ENCODE data around the gene IRF7. TPM values are rescaled to one million over a fixed set of nuclear protein-coding genes. Genes with fewer than 3 reads are reported as not detected.

IRF7 gene
- total RNA-seq, 1 experiment from 2014 or later, result 15.2 TPM

- ChIA-PET POLR2A (no interaction called here), RAD21 (ENCODE audit: low non-redundant PET in 1 of 2, low total read pairs in 2 of 2, uncharacterized antibody in 2 of 2, unreplicated experiment in 2 of 2) (no interaction called here), CTCF (no interaction called here)
- no peaks in the 10 kb centered on the region for H3K9me3 ChIP-seq (ENCODE audit: control insufficient read depth in 1 of 2, insufficient read depth in 1 of 2, low read depth in 1 of 2, low read length in 2 of 2)
- intact Hi-C loops (cut with micrococcal nuclease), result no loop called here
- peaks cover 0 to 2% of the 10 kb centered on the region in 2 experiments; a peak in 1 of 4 replicates for H3K36me3 ChIP-seq (ENCODE audit: control insufficient read depth in 1 of 2, insufficient read depth in 2 of 2, low read length in 2 of 2)
- DNase-seq (ENCODE audit: low read depth, low spot score) (no peak), ATAC-seq (no peak)
- H3K9ac ChIP-seq (ENCODE audit: low read length), result no peak overlapping the region
- no TSS peak for BruUV-seq (replicated peaks)
- H3K27ac ChIP-seq (ENCODE audit: low read depth, low read length), result no peak overlapping the region
- no peak overlapping the region for H2AFZ ChIP-seq (ENCODE audit: low read depth, low read length, poor library complexity, severe bottlenecking)
- H3K4me1 ChIP-seq (ENCODE audit: control insufficient read depth in 1 of 2, insufficient read depth in 2 of 2, low read length in 2 of 2), result no peaks in the 10 kb centered on the region
- H3K27me3 ChIP-seq (ENCODE audit: insufficient read depth, low read length), result no peaks in the 10 kb centered on the region
- H3K79me2 ChIP-seq (ENCODE audit: insufficient read depth, low read length), result no peaks in the 10 kb centered on the region
- H3K4me3 ChIP-seq (replicated peaks in 1 of 2; ENCODE audit: low read depth in 1 of 2, low read length in 2 of 2), result no peak overlapping the region
- no peak for TF ChIP-seq CEBPB (IDR thresholded peaks at IDR 0.05; ENCODE audit: low read depth)
- no peak for TF ChIP-seq EGR1 (IDR thresholded peaks at IDR 0.05; ENCODE audit: low read depth)
- TF ChIP-seq POLR2AphosphoS5 (IDR thresholded peaks at IDR 0.05; ENCODE audit: low read depth, low read length), result no peak
- TF ChIP-seq SRF (IDR thresholded peaks at IDR 0.05; ENCODE audit: low read depth), result no peak
- H3K9me2 ChIP-seq (ENCODE audit: insufficient read depth), result no peaks in the 10 kb centered on the region
- H4K20me1 ChIP-seq (ENCODE audit: insufficient read depth), result no peaks in the 10 kb centered on the region
- no peak overlapping the region for H3K4me2 ChIP-seq (ENCODE audit: low read length)
Measured at GRCh38 chr11:656866-657265, 41.1 kb upstream of the IRF7 start.

GRCh38 chr11:656426-656825 is 40.7 kb upstream of the IRF7 start:
- Histone ChIP-seq H3K9me3 (ENCODE audit: control insufficient read depth in 1 of 2, insufficient read depth in 1 of 2, low read depth in 1 of 2, low read length in 2 of 2) (no peaks in the 10 kb centered on the region), H3K79me2 (ENCODE audit: insufficient read depth, low read length) (no peaks in the 10 kb centered on the region), H3K4me2 (ENCODE audit: low read length) (no peak overlapping the region), H4K20me1 (ENCODE audit: insufficient read depth) (no peaks in the 10 kb centered on the region), H3K9me2 (ENCODE audit: insufficient read depth) (no peaks in the 10 kb centered on the region), H3K27ac (ENCODE audit: low read depth, low read length) (no peak overlapping the region), H3K4me1 (ENCODE audit: control insufficient read depth in 1 of 2, insufficient read depth in 2 of 2, low read length in 2 of 2) (no peaks in the 10 kb centered on the region), H3K4me3 (replicated peaks in 1 of 2; ENCODE audit: low read depth in 1 of 2, low read length in 2 of 2) (no peak overlapping the region), H3K9ac (ENCODE audit: low read length) (no peak overlapping the region), H3K36me3 (ENCODE audit: control insufficient read depth in 1 of 2, insufficient read depth in 2 of 2, low read length in 2 of 2) (peaks cover 0 to 2% of the 10 kb centered on the region in 2 experiments; a peak in 1 of 4 replicates), H3K27me3 (ENCODE audit: insufficient read depth, low read length) (no peaks in the 10 kb centered on the region), H2AFZ (ENCODE audit: low read depth, low read length, poor library complexity, severe bottlenecking) (no peak overlapping the region)
- ChIA-PET RAD21 (ENCODE audit: low non-redundant PET in 1 of 2, low total read pairs in 2 of 2, uncharacterized antibody in 2 of 2, unreplicated experiment in 2 of 2) (no interaction called here), POLR2A (no interaction called here), CTCF (no interaction called here)
- DNase-seq (ENCODE audit: low read depth, low spot score) (no peak), ATAC-seq (no peak)
- TF ChIP-seq ELF1 (IDR thresholded peaks at IDR 0.05; ENCODE audit: borderline replicate concordance, low read depth) (no peak), ZFX (IDR thresholded peaks at IDR 0.05) (no peak)
- intact Hi-C loops (cut with micrococcal nuclease), result no loop called here
- BruUV-seq (replicated peaks), result no TSS peak
